A673 (cell line): Measurements from ENCODE around the gene TEX14. TPM values are rescaled to one million over a fixed set of nuclear protein-coding genes. Genes with fewer than 3 reads are reported as not detected.
A peak's percentile ranks its signal among the peaks of the same experiment; 100 is the strongest.

Experiments
- BruUV-seq: library from RNA; stranded (reverse); fragments of 400-500 nt; replicated peaks from 2 replicates; lab custom pipeline; 2021; lab: Mats Ljungman, UMichigan
- CTCF ChIA-PET: fragments of 300-600 bp; sonication (Branson Sonifier 250); formaldehyde crosslinking; loops from one replicate; lab custom pipeline; 2022; ENCODE audit warnings: antibody characterized with exemption; lab: Charles Lee
- POLR2A ChIA-PET: fragments of 300-600 bp; sonication (Branson Sonifier 250); formaldehyde crosslinking; loops from one replicate; lab custom pipeline; 2022; ENCODE audit warnings: antibody characterized with exemption; ENCODE audit not compliant: low non-redundant PET; lab: Charles Lee
- DNase-seq: peaks from one replicate; pipeline ENCODE4 v3.0.0-alpha.2; 2015; ENCODE audit warnings: low spot score
- H3K27ac ChIP-seq: fragments of 200-600 bp; sonication (generic); 2 replicates; pipeline ENCODE4 v1.5.1; 2016; ENCODE audit warnings: mixed run types, low read depth, mild to moderate bottlenecking, mixed read lengths, antibody characterized with exemption, low read length; ENCODE audit not compliant: poor library complexity, severe bottlenecking
- H3K27me3 ChIP-seq: fragments of 200-600 bp; sonication (generic); replicated peaks from 2 replicates; pipeline ENCODE4 v1.6.1; 2017; ENCODE audit warnings: mixed run types, low read depth, mild to moderate bottlenecking, mixed read lengths, antibody characterized with exemption, low read length; ENCODE audit not compliant: insufficient read depth, poor library complexity
- H3K36me3 ChIP-seq: fragments of 200-600 bp; sonication (generic); 2 replicates; pipeline ENCODE4 v1.6.1; 2016; ENCODE audit warnings: mixed run types, mild to moderate bottlenecking, mixed read lengths, antibody characterized with exemption, low read length; ENCODE audit not compliant: insufficient read depth, poor library complexity, severe bottlenecking
- H3K4me1 ChIP-seq: fragments of 200-600 bp; sonication (generic); 2 replicates; pipeline ENCODE4 v1.6.1; 2017; ENCODE audit warnings: mixed run types, mild to moderate bottlenecking, mixed read lengths, antibody characterized with exemption, low read length; ENCODE audit not compliant: insufficient read depth, poor library complexity, severe bottlenecking
- H3K4me3 ChIP-seq: fragments of 200-600 bp; sonication (generic); 2 replicates; pipeline ENCODE4 v1.5.1; 2016; ENCODE audit warnings: low read depth, mixed run types, mild to moderate bottlenecking, mixed read lengths, low read length; ENCODE audit not compliant: poor library complexity, severe bottlenecking
- H3K9me3 ChIP-seq: fragments of 200-600 bp; sonication (generic); 2 replicates; pipeline ENCODE4 v1.6.1; 2016; ENCODE audit warnings: mixed run types, low read depth, mild to moderate bottlenecking, mixed read lengths, antibody characterized with exemption, low read length; ENCODE audit not compliant: poor library complexity, severe bottlenecking
- EZH2 ChIP-seq: fragments of 200-600 bp; sonication (generic); IDR thresholded peaks from 2 replicates; pipeline ENCODE4 v1.6.1; 2017; ENCODE audit warnings: borderline replicate concordance, low read depth, mild to moderate bottlenecking, mixed read lengths, antibody characterized with exemption, low read length; ENCODE audit not compliant: poor library complexity, severe bottlenecking
- intact Hi-C: fragments of 100-400 bp; cut with micrococcal nuclease; formaldehyde crosslinking; loops from one replicate; pipeline ENCODE4 v1.10.0; 2022; ENCODE audit not compliant: unreplicated experiment
- total RNA-seq: library from RNA; stranded (reverse); gene quantifications from 2 replicates; pipeline ENCODE4 v1.2.3, GENCODE V29; 2021
- TF ChIP-seq, protein P1 (sequence below): fragments of 300-800, 200-600 bp; sonication (generic); conservative IDR thresholded peaks from 2 replicates; pipeline ENCODE4 v1.5.1; 2017; ENCODE audit warnings: low read depth, mild to moderate bottlenecking, antibody characterized with exemption, low read length, moderate library complexity, mixed read lengths

TEX14 gene
- total RNA-seq, 1 experiment from 2014 or later = 0.26 TPM

DNA sequence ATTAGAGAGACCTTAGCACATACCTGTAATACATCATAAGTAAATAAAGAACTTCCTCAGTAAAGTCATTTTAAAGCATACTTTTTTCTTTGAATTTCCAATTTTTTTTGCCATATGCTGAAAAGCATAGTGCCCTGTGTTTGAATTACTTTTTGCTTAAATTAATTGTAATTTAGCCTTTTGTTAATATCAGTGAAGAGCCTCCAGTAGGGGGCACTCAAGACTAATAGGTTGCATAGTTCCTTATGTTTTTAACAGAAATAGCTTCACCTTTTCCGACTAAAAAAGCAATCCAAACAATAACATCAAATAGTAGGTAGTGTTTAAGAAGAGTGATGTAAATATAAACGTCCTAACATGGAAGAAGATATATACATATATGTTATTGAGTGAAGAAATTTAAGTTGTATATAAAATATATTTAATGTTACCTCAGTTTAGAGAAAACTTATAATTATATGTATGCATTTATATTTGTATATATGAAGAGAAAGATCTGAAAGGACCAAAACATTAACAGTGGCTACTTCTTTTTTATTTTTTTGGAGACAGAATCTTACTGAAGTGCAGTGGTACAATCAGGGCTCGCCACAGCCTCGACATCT is 19.2 kb upstream of the TEX14 start:
- no peaks in the 10 kb centered on the region for H3K27me3 ChIP-seq
- CTCF ChIA-PET = interaction anchor here (0.5 to 1.5 kb wide), 5 partner anchors 44 to 413 kb away, joined by 3 to 15 read pairs (median 3); partner anchors contain the start of gene TRIM37
- no peak overlapping the region for H3K4me3 ChIP-seq
- intact Hi-C loops = loop anchor here (1.0 to 5.0 kb wide), 2 partner anchors 124 to 294 kb away; no protein-coding TSS in a partner anchor
- no peaks in the 10 kb centered on the region for H3K4me1 ChIP-seq
- peak; percentile 73 for DNase-seq
- H3K36me3 ChIP-seq = peaks cover 11% of the 10 kb centered on the region
- no TSS peak for BruUV-seq
- no peak overlapping the region for H3K27ac ChIP-seq
- TF ChIP-seq EZH2 = no peak
- TF ChIP-seq, protein P1, sequence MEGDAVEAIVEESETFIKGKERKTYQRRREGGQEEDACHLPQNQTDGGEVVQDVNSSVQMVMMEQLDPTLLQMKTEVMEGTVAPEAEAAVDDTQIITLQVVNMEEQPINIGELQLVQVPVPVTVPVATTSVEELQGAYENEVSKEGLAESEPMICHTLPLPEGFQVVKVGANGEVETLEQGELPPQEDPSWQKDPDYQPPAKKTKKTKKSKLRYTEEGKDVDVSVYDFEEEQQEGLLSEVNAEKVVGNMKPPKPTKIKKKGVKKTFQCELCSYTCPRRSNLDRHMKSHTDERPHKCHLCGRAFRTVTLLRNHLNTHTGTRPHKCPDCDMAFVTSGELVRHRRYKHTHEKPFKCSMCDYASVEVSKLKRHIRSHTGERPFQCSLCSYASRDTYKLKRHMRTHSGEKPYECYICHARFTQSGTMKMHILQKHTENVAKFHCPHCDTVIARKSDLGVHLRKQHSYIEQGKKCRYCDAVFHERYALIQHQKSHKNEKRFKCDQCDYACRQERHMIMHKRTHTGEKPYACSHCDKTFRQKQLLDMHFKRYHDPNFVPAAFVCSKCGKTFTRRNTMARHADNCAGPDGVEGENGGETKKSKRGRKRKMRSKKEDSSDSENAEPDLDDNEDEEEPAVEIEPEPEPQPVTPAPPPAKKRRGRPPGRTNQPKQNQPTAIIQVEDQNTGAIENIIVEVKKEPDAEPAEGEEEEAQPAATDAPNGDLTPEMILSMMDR = peak; percentile 89
- H3K9me3 ChIP-seq = no peaks in the 10 kb centered on the region
- POLR2A ChIA-PET = interaction anchor here (0.6 to 0.7 kb wide), 3 partner anchors 206 to 1428 kb away, joined by 3 to 13 read pairs (median 3); no protein-coding TSS in a partner anchor

- POLR2A ChIA-PET = no interaction called here
- intact Hi-C loops = no loop called here
- BruUV-seq = no TSS peak
- no peak for DNase-seq
- Histone ChIP-seq H3K4me3 (no peak overlapping the region), H3K36me3 (peaks cover 7% of the 10 kb centered on the region), H3K4me1 (no peaks in the 10 kb centered on the region), H3K27me3 (no peaks in the 10 kb centered on the region), H3K9me3 (no peaks in the 10 kb centered on the region), H3K27ac (no peak overlapping the region)
- CTCF ChIA-PET = no interaction called here
- TF ChIP-seq, protein P1 = no peak
- TF ChIP-seq EZH2 = no peak
Observed at GRCh38 chr17:58706351-58707140, 14.7 kb upstream of the TEX14 start.

GRCh38 chr17:58703916-58704286 is 12.1 kb upstream of the TEX14 start:
- Histone ChIP-seq H3K4me3 (no peak overlapping the region), H3K9me3 (no peaks in the 10 kb centered on the region), H3K27me3 (no peaks in the 10 kb centered on the region), H3K27ac (no peak overlapping the region), H3K36me3 (peaks cover 5% of the 10 kb centered on the region), H3K4me1 (no peaks in the 10 kb centered on the region)
- ChIA-PET CTCF (interaction anchor here (0.6 kb wide), 1 partner anchor 100 kb away, joined by 9 read pairs; no protein-coding TSS in a partner anchor), POLR2A (interaction anchor here (0.6 kb wide), 1 partner anchor 72 kb away, joined by 12 read pairs; no protein-coding TSS in a partner anchor)
- TF ChIP-seq EZH2 = no peak
- TF ChIP-seq, protein P1 = no peak
- BruUV-seq = no TSS peak
- no peak for DNase-seq
- intact Hi-C loops = no loop called here
